Measurements from ENCODE around the gene ZNF277.
"Not testable (repeated sequence)": the region's sequence is repeated elsewhere in the genome, so short reads cannot be mapped to it uniquely, and the experiment has no call there.

Gene ZNF277

GRCh38 chr7:112298543-112299100 is 92.1 kb downstream of the ZNF277 start:
- no peak for DNase-seq

DNA sequence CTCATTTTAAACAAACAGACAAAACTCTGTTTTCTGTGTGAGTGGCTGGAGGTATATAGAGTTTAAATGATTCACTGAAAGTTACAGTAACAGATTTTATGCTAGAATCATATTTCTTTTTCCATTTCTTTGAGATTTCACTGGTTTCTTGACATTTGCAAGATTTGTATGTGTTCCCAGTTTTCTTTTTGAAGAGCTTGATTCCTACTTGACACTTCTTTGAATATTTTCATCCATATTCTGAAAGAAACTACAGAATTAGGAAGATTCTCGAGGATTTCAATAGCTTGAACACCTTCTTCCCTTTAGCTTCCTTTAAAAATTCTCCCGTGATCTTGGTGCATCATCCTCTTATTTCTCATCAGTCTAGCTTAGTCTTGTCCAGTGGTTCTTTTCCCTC is 93.6 kb downstream of the ZNF277 start:
- no peak for DNase-seq

GRCh38 chr7:112300831-112301407 is 94.4 kb downstream of the ZNF277 start:
- DNase-seq: no peak

- no peak for DNase-seq
Measured at GRCh38 chr7:112302566-112302965, 96.1 kb downstream of the ZNF277 start.

GRCh38 chr7:112306903-112307302 is 100.4 kb downstream of the ZNF277 start:
- DNase-seq: no peak

GRCh38 chr7:112307506-112307905 is 101.0 kb downstream of the ZNF277 start:
- no peak for DNase-seq

GRCh38 chr7:112308974-112309373 is 102.5 kb downstream of the ZNF277 start:
- DNase-seq: no peak

DNA sequence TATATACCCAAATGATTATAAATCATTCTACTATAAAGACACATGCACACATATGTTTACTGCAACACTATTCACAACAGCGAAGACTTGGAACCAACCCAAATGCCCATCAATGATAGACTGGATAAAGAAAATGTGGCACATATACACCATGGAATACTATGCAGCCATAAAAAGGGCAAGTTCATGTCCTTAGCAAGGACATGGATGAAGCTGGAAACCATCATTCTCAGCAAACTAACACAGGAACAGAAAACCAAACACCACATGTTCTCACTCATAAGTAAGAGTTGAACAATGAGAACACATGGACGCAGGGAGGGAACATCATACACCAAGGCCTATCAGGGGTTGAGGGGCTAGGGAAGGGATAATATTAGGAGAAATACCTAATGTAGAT is 110.3 kb downstream of the ZNF277 start:
- not testable (repeated sequence) for DNase-seq

DNA sequence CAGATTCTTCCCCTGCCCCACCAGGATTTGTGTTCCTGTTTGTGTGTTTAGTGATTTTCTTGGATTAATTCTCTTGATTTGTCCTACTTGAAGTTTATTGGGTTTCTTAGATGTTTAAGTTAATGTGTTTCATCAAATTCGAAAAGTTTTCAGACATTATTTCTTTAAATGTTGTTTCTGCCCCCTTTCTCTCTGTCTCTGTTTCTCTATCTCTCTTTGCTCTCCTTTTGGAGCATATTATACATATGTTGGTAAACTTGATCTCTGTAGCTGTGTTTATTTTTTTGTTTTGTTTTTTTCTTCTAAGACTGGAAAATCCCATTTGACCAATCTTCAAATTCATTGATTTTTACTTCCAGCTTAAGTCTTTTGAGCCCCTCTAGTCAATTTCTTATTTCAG is 115.6 kb downstream of the ZNF277 start:
- no peak for DNase-seq

DNA sequence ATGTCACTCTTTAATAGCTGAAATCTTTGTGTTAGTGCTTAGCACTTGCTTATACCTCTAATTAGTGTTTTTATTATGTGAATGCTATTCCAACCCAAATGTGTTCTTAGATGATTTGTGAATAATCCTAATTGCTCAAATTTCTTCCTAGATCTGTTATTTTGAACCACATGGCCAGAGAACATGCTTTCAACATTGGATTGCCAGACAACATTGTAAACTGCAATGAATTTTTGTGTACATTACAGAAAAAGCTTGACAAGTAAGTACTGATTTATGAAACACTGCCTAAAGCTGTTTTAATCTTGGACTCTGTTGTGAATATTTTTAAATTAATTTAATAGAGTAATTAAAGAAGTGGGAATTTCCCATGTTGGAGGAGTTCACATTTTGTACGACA is 121.1 kb downstream of the ZNF277 start:
- no peak for DNase-seq

- no peak for DNase-seq
Measured at GRCh38 chr7:112331492-112331891, 125.0 kb downstream of the ZNF277 start.

DNA sequence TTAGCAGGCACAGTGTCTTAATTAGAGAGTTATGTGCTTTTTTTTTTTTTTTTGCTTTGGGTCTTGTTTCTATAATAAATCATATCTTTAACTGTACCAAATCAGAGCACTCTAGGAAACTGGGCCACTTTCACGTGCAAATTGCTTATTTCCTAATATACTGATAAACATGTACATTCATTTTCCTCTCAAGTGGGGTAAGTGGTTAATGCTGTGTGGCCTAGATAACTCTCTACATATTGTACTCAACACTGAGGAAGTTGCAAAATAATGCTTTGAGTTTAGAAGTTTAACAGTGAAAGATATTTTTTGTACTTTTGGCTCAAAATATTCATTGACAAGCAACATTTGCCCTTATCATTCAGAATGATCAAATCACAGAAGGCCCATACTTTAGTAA is 127.9 kb downstream of the ZNF277 start:
- no peak for DNase-seq

- DNase-seq: no peak
Measured at GRCh38 chr7:112336261-112336660, 129.8 kb downstream of the ZNF277 start.

DNA sequence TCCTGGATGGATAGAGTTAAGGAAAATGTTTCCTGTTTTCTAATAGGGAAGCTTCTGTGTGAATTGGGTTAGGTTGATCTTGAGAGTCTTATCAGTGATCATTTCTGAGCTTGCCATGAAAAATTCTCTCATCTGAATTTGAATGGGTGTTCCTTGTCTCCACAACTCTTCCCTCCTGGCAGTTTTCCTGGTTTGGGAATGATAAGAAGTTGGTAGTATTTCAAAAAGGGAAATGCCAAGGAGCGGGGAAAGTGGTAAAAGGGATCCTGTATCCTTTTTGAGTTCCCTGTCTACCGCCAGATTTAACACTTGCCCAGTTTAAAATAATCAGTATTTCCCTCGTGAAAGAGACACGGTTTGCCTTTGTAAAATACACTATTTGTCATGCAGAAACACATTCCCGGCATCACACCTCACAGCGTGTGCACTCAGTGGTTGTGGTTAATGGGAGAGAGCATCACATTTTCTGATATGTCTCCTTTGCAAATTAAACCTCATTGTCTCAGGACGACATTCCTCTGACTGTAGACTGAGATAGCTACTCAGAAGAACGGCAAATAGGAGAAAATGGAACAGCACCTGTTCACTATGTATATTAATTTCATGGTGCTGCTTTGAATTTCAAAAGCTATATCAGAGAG is 130.6 kb downstream of the ZNF277 start:
- DNase-seq: no peak

- DNase-seq: no peak
Measured at GRCh38 chr7:112337892-112338291, 131.4 kb downstream of the ZNF277 start.

GRCh38 chr7:112338786-112339185 is 132.3 kb downstream of the ZNF277 start:
- DNase-seq: no peak

DNA sequence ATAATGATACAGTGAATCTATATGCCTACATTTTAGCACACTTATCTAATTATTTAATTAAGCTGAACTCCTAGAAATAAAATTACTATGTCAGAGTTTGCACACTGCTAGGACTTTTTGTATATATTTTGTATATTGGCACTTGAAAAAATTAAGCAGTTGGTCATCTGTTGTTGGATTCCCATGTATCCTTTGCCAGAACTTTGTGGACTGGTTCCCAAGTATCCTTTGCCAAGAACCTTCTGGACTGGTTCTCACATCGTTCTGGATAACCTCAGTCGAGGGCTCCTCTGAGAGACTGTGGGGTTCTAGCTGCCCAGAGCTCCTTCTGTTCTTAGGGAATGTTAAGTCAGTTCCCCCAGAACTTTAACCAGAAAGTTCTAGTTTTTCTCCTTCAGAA is 135.0 kb downstream of the ZNF277 start:
- DNase-seq: no peak

DNA sequence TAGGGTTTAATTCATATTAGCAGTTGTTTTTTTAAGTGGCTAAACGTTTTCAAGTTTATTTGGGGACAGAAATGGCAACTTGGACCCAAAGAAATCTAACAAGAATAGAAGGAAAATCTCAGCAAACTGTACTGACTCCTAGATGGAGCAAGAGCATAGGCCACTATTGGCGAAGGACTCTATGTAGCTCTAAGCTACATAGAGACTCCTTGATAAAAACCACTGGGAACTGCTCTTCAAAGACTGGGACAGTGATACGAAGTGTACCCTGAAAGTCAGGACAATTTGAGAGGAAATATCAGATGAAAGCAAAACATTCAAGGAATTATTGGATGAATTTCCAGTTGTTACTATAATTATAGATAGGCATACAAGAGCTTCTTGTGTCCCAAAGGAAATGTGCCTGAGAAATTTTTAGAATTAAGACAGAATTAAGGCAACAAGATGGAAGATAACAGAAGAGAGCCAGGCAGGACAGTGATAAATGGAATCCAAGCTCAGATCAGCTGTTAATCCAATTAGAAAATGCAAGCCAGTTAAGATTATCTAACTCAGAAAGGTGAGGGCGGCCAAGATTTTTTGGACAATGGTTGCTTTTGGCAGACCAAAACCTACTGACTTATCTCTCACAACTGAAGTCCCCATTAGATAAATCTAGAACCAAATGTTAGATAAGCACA is 140.0 kb downstream of the ZNF277 start:
- no peak for DNase-seq

GRCh38 chr7:112347088-112347487 is 140.6 kb downstream of the ZNF277 start:
- DNase-seq: no peak

GRCh38 chr7:112350585-112350984 is 144.1 kb downstream of the ZNF277 start:
- no peak for DNase-seq

DNA sequence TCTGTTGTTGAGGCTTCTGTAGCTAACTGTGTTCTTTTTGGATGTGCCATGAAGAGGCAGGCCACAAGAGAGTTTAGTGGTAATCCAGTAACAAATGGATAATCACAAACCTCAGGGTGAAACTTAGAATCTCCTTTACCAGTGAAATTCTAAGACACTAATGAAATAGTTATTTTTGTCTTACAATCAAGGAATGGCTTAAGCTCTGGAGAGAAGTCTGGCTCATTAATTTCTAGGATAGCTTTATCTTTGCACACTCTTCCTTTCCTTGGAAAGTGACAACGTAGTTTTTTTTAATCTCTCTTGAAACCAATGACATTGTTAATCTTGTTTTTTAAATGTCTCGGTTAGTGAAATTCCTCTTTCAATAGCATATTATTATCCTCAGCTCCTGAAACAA is 150.1 kb downstream of the ZNF277 start:
- DNase-seq: no peak

GRCh38 chr7:112357136-112357535 is 150.6 kb downstream of the ZNF277 start:
- no peak for DNase-seq

DNA sequence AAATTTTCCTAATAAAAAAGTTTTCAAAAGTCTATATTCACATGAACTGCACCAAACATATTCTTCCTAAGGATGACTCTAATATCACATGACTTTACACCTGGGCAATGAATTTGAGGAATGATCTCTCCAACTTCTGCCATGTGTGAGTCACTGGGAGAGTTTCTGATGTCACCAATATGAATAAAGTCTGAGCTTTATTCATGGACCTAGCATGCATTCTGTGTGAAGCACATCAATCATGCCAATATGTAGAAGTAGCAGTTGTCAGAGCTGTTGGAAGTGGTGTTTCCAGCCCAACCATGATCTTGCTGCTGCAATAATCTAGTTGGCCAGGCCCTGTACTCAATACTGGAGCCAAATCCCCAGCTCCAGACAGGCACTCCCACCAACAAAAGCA is 152.0 kb downstream of the ZNF277 start:
- no peak for DNase-seq

- no peak for DNase-seq
Measured at GRCh38 chr7:112359086-112359485, 152.6 kb downstream of the ZNF277 start.
